Left lobe of liver (tissue), 2 donors: Measurements from ENCODE around the gene TTLL11. TPM values are rescaled to one million over a fixed set of nuclear protein-coding genes. Genes with fewer than 3 reads are reported as not detected.

ENCODE experiments used
- ATAC-seq: fragments of 200-7000 bp; cut with Tn5 transposase; one replicate; pipeline ENCODE4 v1.9.1; 2020; ENCODE audit warnings: mild to moderate bottlenecking, moderate library complexity
- DNase-seq: peaks from one replicate; pipeline ENCODE4 v3.0.0-alpha.2; 2020; ENCODE audit warnings: low spot score
- total RNA-seq: library from RNA; stranded (reverse); gene quantifications from one replicate; pipeline ENCODE4 v1.2.1, GENCODE V29; 2021
- donor health status: DM: no; HTN: no; CAD: no; lungs with moderate emphysema.
- donor health status: DM: no; HTN: yes; CAD: no.

TTLL11 gene
- total RNA-seq, 1 donor from 2014 or later = 2.8 TPM

DNA sequence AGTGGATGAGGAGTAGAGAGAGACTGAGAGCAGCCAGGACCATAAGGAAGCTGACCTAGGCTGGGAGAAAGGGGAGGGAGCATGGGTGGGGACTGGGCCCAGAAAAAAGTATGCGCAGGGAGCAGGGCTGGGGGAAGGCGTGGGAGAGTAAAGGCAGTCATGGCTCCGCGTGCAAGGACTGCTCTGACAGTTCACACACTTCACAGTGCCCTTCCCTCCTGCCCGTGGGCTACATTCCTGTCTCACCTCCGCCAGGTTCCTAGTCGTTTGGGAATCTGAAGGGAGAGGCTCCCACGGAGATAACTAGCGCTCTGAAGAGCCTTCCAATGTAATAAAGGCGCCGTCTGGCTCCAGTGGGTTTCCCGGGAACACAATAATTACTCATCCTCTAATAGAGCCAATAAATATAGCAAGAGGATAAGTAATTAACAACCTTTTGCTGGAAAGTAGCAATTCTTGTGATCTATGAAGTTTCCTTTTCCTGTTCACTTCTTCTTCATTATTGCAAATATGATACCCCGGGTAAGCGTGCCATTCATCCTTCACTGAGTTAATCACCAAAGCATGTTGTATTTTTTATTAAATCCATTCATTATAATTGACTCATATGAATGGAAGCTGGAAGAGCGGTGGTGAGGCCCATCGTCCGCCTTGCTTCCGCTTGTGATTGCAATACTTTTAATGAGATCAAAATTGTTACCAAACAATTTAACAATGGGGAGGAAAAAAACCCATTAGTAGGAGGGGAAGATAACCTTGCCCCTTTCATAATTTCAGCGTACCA is 39.3 kb downstream of the TTLL11 start:
- ATAC-seq (no peak), DNase-seq (no peak)

DNA sequence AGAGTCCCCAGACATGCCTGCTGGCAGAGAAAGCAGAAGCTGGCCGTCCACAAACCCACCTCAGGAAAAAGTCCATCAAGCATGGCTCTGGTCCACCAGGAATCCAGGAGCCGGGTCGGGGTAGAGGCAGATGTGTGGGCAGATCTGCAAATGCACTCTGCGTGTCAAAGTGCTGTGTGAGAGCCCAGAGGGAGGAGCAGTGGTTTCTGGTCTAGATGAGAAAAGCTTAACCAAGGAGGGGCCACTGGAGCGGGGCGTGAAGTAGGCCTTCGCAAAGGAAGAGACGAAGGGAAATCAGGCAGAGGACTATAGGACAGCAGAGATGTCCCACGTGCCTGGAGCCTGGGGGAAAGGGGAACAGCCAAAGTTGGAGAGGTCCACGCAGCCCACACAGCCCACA is 40.0 kb downstream of the TTLL11 start:
- DNase-seq (no peak), ATAC-seq (no peak)

- ATAC-seq (no peak), DNase-seq (no peak)
Measured at GRCh38 chr9:122051351-122052321, 41.5 kb downstream of the TTLL11 start.

GRCh38 chr9:122050167-122050566 is 42.9 kb downstream of the TTLL11 start:
- no peak for DNase-seq
- no peak for ATAC-seq

DNA sequence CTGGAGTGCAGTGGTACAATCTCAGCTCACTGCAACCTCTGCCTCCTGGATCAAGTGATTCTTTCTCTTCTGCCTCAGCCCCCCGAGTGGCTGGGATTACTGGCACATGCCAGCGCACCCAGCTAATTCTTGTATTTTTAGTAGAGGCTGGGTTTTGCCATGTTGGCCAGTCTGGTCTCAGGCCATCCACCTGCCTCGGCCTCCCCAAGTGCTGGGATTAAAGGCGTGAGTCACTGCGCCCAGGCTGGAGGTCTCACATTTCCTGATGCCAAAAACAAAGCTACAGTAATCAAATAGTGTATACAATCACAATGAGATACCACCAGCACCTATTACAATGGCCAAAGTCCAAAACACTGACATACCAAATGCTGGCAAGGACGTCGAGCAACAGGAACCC is 51.1 kb downstream of the TTLL11 start:
- ATAC-seq (no peak), DNase-seq (no peak)

DNA sequence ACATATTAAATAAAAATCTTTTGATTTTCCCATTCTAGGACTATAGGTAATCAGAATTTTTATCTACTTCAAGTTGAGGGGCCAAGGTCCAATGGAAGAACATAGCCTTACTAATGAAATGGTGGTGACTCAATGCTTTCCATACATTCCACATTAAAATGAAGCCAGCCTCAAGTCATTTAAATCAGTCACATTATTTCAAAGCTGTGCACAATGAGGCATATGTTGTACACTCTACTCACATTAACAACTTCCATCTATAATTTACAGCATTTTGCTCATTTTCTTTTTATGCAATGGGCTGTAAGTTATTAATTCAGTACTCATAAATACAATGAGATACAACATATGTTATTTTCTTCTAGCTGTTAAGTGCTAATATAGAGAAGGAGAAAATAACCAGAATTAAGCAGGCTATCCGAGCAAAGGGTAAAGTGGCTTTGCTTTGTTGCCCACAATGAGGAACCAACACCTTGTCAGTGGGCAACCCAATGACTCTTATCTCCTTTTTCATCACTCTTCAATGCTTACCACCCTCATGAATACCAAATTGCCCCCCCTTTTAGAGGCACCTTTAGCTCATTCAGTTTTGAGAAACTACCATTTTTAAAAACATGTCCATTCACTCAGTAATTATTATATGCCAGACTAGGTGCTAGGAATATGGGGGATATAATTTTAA is 52.4 kb downstream of the TTLL11 start:
- no peak for DNase-seq
- no peak for ATAC-seq

DNA sequence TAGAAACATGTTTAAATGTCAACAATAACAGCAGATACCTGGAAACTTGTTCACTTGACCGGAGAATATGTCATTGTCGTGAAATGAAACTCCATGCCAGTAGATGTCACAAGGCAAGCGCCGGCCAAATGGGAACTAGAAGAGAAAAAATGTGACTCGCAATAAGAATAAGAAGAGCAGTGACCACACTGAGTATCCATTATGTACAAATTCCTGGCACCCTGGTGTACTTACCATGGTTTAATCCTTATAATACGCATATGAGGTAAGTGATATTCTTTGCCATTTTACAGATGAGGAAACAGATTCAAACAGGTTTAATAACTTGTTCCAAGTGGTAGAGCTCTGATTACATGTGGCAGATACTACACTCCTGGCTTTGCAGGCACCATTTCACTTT is 53.9 kb downstream of the TTLL11 start:
- no peak for DNase-seq
- ATAC-seq = no peak

DNA sequence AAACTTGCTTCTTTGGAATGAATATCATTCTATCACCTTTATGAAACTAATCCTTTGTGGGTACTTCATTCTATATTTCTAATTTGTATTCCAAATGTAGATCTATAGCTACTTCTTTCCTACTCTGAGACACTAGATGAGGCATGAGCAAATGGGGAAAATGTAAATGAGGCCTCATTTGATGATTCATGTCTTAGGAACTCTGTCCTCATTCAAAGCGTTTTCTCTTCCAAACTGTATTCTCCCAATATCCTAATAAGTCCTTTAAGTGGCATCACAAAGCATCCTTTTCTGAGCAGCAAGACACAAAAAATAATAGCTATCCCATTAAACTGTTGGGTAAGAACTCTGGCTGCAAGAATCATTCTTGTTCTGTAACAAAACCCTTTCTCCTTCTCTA is 56.1 kb downstream of the TTLL11 start:
- DNase-seq = no peak
- no peak for ATAC-seq

GRCh38 chr9:122036408-122036807 is 56.7 kb downstream of the TTLL11 start:
- no peak for ATAC-seq

DNA sequence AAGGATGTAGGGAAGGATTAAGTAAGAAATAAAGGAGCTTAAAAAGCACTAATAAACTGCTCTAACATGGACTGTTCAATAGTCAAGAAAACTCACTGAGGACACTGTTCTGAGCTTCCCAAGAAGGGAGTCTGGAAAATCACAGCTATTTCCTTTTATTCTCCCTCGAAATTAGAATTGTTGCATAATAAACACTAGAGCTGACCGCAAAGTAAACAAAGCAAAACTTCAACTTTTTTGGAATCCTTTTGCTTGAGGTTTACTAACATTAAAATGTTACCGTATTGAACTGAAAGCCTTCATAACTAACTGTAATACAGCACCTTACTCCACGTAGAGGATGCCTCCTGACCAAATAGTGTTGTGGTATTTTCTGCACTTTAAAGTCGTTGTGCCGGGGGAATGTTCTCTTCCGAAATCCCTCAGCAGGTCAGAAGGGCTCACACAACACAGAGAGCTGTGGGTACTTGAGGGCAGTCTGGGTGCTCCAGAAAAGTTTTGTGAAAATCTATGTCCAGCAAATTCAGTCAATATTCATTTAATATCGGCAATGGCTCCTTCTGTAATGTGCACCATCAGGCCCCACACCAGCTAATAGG is 59.2 kb downstream of the TTLL11 start:
- ATAC-seq (peak; percentile 4), DNase-seq (no peak)

More at GRCh38 chr9:122036408-122036807, 56.7 kb downstream of the TTLL11 start:
- DNase-seq = no peak

DNA sequence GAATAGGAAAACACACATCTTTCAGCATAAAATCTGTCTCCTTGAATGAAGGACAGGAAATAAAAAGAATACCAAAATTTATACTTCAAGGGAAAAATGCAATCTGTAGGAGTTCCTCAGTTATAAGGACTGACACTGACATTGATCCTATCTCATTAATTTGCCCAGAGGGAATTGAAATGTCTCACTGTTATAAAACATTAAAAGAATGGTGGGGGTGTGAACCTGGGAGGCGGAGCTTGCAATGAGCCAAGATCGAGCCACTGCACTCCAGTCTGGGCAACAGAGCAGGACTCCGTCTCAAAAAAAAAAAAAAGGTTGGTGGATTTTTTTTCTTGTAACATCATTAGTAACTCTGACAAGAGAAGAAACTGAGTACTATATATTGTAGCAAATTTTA is 60.8 kb downstream of the TTLL11 start:
- DNase-seq (no peak), ATAC-seq (peak; percentile 50)

DNA sequence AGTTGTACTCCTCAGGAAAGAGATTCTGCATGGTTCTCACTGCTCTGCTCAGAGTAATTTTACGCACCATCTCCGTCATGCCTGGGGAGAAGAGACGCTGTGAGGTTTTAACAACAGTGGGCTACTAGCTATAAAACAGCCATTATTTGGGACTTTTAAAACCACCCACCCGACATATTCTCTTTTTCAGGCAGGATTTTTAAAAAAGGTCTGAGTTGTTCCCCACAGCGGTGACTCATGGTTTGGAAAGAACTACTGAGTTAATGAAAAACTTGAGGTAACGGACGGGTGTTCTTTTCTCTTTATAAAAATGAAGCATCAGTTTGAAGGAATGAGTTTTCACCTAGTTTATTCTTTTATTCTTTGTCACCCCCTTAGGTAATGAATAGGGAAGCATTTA is 61.3 kb downstream of the TTLL11 start:
- DNase-seq (no peak), ATAC-seq (peak; percentile 64)

GRCh38 chr9:122031157-122031556 is 62.0 kb downstream of the TTLL11 start:
- peak; percentile 56 for DNase-seq
- peak; percentile 77 for ATAC-seq

- no peak for DNase-seq
- ATAC-seq = no peak
Measured at GRCh38 chr9:122030357-122030756, 62.8 kb downstream of the TTLL11 start.

DNA sequence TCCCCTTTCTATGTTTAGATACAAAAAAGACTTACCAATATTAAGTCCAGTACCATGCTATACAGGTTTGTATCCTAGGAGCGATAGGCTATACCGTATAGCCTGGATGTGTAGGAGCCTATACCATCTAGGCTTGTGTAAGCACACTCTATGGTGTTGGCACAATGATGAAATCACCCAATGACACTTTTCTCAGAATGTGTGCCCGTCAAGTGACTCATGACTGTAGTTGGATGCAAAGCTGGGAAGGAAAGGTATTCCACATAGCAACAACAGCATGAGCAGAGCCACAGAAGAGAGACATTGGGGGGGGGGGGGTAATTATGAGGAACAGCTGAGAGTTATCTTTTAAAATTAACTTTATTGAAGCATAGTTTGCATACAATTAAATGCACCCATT is 63.2 kb downstream of the TTLL11 start:
- DNase-seq (no peak), ATAC-seq (no peak)

DNA sequence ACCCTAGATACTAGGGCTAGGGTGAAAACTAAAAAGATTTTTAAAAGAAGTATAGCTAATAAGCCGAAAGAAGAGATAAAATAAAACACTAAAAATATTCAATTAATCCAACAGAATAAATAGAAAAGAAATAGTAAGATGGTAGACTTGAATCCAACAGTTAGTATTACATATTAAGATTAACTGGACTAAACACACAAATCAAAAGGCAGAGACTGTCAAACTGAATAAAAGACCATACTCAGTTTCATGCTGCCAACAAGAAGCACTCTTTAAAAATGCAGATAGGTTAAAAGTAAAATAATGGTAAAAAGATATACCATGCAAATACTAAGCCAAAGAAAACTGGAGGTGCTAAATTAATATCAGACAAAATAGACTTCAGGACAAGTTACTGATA is 65.0 kb downstream of the TTLL11 start:
- DNase-seq = no peak
- no peak for ATAC-seq

- DNase-seq (no peak), ATAC-seq (no peak)
Measured at GRCh38 chr9:122020398-122020797, 72.7 kb downstream of the TTLL11 start.

- DNase-seq = no peak
- ATAC-seq = peak; percentile 59
Measured at GRCh38 chr9:122016744-122017143, 76.4 kb downstream of the TTLL11 start.

- DNase-seq = no peak
Measured at GRCh38 chr9:122016309-122016708, 76.8 kb downstream of the TTLL11 start.

DNA sequence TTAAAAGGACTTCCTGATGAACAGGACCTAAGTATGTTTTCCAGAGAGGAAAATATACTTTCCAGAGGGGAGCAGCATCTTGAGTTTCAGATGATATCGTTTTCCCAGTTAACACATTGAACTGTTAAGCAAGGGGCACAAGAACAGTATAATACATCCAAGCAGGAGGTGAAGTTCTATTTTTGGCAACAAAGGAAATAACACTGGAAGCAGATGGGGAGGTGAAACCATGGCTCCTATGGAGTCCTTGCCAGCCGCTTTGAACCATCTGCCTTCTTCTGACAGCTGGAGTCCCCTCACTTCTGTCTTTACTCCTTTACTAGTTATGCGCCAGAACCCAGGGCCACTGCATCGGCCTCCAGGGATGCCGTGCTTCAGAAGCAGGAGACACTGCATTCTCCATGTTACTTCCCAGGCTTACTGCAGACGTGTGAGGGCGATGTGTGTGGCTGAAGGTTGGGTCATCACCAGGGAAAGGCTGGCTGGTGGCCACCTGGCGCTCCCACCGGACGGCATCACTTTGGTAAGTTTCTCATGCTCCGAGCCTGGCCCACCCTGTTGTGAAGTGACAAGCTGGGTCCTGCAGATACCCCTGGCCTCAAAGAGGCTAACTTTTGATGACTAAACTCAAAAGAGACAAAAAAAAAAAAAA is 77.8 kb downstream of the TTLL11 start:
- no peak for DNase-seq
- ATAC-seq = no peak

More at GRCh38 chr9:122016309-122016708, 76.8 kb downstream of the TTLL11 start:
- no peak for ATAC-seq
